ENCODE data around the gene ANXA6.

Gene ANXA6

GRCh38 chr5:151063142-151063989 is 94.2 kb downstream of the ANXA6 start:
- peaks cover 85% of the 10 kb centered on the region for H3K4me1 ChIP-seq (ENCODE audit: low read depth, poor library complexity, severe bottlenecking)
- TF ChIP-seq, protein P1, sequence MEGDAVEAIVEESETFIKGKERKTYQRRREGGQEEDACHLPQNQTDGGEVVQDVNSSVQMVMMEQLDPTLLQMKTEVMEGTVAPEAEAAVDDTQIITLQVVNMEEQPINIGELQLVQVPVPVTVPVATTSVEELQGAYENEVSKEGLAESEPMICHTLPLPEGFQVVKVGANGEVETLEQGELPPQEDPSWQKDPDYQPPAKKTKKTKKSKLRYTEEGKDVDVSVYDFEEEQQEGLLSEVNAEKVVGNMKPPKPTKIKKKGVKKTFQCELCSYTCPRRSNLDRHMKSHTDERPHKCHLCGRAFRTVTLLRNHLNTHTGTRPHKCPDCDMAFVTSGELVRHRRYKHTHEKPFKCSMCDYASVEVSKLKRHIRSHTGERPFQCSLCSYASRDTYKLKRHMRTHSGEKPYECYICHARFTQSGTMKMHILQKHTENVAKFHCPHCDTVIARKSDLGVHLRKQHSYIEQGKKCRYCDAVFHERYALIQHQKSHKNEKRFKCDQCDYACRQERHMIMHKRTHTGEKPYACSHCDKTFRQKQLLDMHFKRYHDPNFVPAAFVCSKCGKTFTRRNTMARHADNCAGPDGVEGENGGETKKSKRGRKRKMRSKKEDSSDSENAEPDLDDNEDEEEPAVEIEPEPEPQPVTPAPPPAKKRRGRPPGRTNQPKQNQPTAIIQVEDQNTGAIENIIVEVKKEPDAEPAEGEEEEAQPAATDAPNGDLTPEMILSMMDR (conservative IDR thresholded peaks at IDR 0.05; ENCODE audit: low read depth, low read length): no peak
- no peaks in the 10 kb centered on the region; the same call in 1 of the 2 replicates for H3K36me3 ChIP-seq (ENCODE audit: insufficient read depth)
- no peak overlapping the region for H2AFZ ChIP-seq (ENCODE audit: low read depth)
- peaks cover 34% of the 10 kb centered on the region for H3K79me2 ChIP-seq (ENCODE audit: insufficient read depth, low read depth)
- no peak overlapping the region; the same call in 1 of the 2 replicates for H3K9ac ChIP-seq
- no peaks in the 10 kb centered on the region for H4K20me1 ChIP-seq (ENCODE audit: insufficient read depth)
- no peaks in the 10 kb centered on the region for H3K27me3 ChIP-seq (ENCODE audit: insufficient read depth, low read depth)
- H3K4me3 ChIP-seq (IDR thresholded peaks at IDR 0.05; ENCODE audit: insufficient read depth, low read depth, low read length): no peak overlapping the region
- H3K27ac ChIP-seq: no peak overlapping the region; the same call in 1 of the 2 replicates
- peak overlapping the region; percentile 25; the same call in 1 of the 2 replicates for H3K4me2 ChIP-seq

- H3K4me2 ChIP-seq: peak overlapping the region; percentile 25; the same call in 1 of the 2 replicates
- H3K36me3 ChIP-seq (ENCODE audit: insufficient read depth): no peaks in the 10 kb centered on the region; the same call in 1 of the 2 replicates
- no peak overlapping the region for H3K4me3 ChIP-seq (IDR thresholded peaks at IDR 0.05; ENCODE audit: insufficient read depth, low read depth, low read length)
- no peaks in the 10 kb centered on the region for H3K27me3 ChIP-seq (ENCODE audit: insufficient read depth, low read depth)
- H4K20me1 ChIP-seq (ENCODE audit: insufficient read depth): no peaks in the 10 kb centered on the region
- TF ChIP-seq, protein P1 (conservative IDR thresholded peaks at IDR 0.05; ENCODE audit: low read depth, low read length): no peak
- no peak overlapping the region for H2AFZ ChIP-seq (ENCODE audit: low read depth)
- H3K9ac ChIP-seq: no peak overlapping the region; the same call in 1 of the 2 replicates
- H3K4me1 ChIP-seq (ENCODE audit: low read depth, poor library complexity, severe bottlenecking): peaks cover 78% of the 10 kb centered on the region
- H3K27ac ChIP-seq: no peak overlapping the region; the same call in 1 of the 2 replicates
- peaks cover 27% of the 10 kb centered on the region for H3K79me2 ChIP-seq (ENCODE audit: insufficient read depth, low read depth)
Measured at GRCh38 chr5:151062405-151063141, 95.0 kb downstream of the ANXA6 start.

GRCh38 chr5:151060742-151061141 is 96.8 kb downstream of the ANXA6 start:
- Histone ChIP-seq H3K27ac (peak overlapping the region; percentile 73; the same call in 1 of the 2 replicates), H3K9ac (no peak overlapping the region), H3K4me2 (peak overlapping the region; percentile 45; the same call in 1 of the 2 replicates), H3K36me3 (ENCODE audit: insufficient read depth) (no peaks in the 10 kb centered on the region; the same call in 1 of the 2 replicates), H3K4me1 (ENCODE audit: low read depth, poor library complexity, severe bottlenecking) (peaks cover 59% of the 10 kb centered on the region), H4K20me1 (ENCODE audit: insufficient read depth) (no peaks in the 10 kb centered on the region), H3K27me3 (ENCODE audit: insufficient read depth, low read depth) (no peaks in the 10 kb centered on the region), H2AFZ (ENCODE audit: low read depth) (no peak overlapping the region), H3K4me3 (IDR thresholded peaks at IDR 0.05; ENCODE audit: insufficient read depth, low read depth, low read length) (no peak overlapping the region), H3K79me2 (ENCODE audit: insufficient read depth, low read depth) (peaks cover 14% of the 10 kb centered on the region)
- TF ChIP-seq, protein P1 (conservative IDR thresholded peaks at IDR 0.05; ENCODE audit: low read depth, low read length): no peak

DNA sequence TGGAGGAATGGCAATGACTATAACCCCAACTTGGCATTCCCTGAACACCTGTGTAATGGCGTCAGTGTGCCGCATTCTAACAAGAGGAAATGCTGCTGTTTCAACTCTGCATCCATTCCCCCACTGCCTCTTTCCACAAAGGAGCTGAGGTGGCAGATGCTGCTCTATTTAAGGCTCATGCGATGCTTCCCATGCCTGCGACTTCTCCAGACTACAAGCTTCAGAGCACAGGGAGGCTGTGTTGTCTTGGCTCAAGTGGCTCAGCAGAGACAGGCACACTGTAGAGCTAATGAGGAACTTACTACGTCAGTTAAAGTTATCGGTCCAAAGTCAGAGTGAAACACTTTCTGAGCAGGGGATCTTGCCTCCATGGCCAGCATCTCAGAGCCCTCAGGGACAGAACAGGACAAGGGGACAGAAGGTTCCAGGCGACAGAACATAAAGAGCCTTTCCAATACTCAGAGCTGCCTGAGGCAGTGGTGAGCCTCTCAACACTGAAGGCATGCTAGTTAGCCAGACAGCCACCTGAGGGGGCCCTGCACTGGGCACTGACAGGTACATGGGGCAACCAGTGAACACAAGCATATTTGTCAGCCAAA is 98.6 kb downstream of the ANXA6 start:
- H3K27me3 ChIP-seq (ENCODE audit: insufficient read depth, low read depth): no peaks in the 10 kb centered on the region
- peaks cover 44% of the 10 kb centered on the region for H3K4me1 ChIP-seq (ENCODE audit: low read depth, poor library complexity, severe bottlenecking)
- no peak overlapping the region for H3K4me3 ChIP-seq (IDR thresholded peaks at IDR 0.05; ENCODE audit: insufficient read depth, low read depth, low read length)
- no peaks in the 10 kb centered on the region; the same call in 1 of the 2 replicates for H3K36me3 ChIP-seq (ENCODE audit: insufficient read depth)
- H4K20me1 ChIP-seq (ENCODE audit: insufficient read depth): no peaks in the 10 kb centered on the region
- TF ChIP-seq, protein P1 (conservative IDR thresholded peaks at IDR 0.05; ENCODE audit: low read depth, low read length): no peak
- no peak overlapping the region for H2AFZ ChIP-seq (ENCODE audit: low read depth)
- H3K9ac ChIP-seq: peak overlapping the region; percentile 22; the same call in 1 of the 2 replicates
- peak overlapping the region; percentile 73; the same call in 1 of the 2 replicates for H3K27ac ChIP-seq
- no peaks in the 10 kb centered on the region for H3K79me2 ChIP-seq (ENCODE audit: insufficient read depth, low read depth)
- H3K4me2 ChIP-seq: peak overlapping the region; percentile 6; the same call in 1 of the 2 replicates
